Glutamatergic neuron (in vitro differentiated cells): Measurements from ENCODE around the gene MAN2B2. TPM values are rescaled to one million over a fixed set of nuclear protein-coding genes. Genes with fewer than 3 reads are reported as not detected.

Experiments
- DNase-seq: peaks from one replicate; pipeline ENCODE4 v3.0.0; 2022
- H3K27ac Mint-ChIP-seq: one replicate; pipeline ENCODE4 v1.8.0; 2020; ENCODE audit warnings: mild to moderate bottlenecking, mixed read lengths, inconsistent platforms; ENCODE audit not compliant: unreplicated experiment
- H3K27me3 Mint-ChIP-seq: one replicate; pipeline ENCODE4 v1.8.0; 2020; ENCODE audit warnings: mild to moderate bottlenecking, moderate library complexity, mixed read lengths, inconsistent platforms; ENCODE audit not compliant: unreplicated experiment
- H3K36me3 Mint-ChIP-seq: one replicate; pipeline ENCODE4 v1.8.0; 2020; ENCODE audit warnings: mild to moderate bottlenecking, mixed read lengths, inconsistent platforms; ENCODE audit not compliant: unreplicated experiment
- H3K4me1 Mint-ChIP-seq: one replicate; pipeline ENCODE4 v1.8.0; 2020; ENCODE audit warnings: mild to moderate bottlenecking, low read depth, mixed read lengths, inconsistent platforms; ENCODE audit not compliant: unreplicated experiment
- H3K4me3 Mint-ChIP-seq: one replicate; pipeline ENCODE4 v1.8.0; 2020; ENCODE audit warnings: mild to moderate bottlenecking, mixed read lengths, inconsistent platforms; ENCODE audit not compliant: unreplicated experiment
- H3K9me3 Mint-ChIP-seq: one replicate; pipeline ENCODE4 v1.8.0; 2020; ENCODE audit warnings: mild to moderate bottlenecking, moderate library complexity, mixed read lengths, inconsistent platforms; ENCODE audit not compliant: unreplicated experiment
- total RNA-seq: library from RNA; stranded (reverse); fragmentation: NEBNext Ultra II Directional; extraction: Animal tissue kit (Norgen Biotek cat#: 25700); gene quantifications from one replicate; pipeline ENCODE4 v1.2.1, GENCODE V29; 2021; ENCODE audit not compliant: unreplicated experiment
- TF ChIP-seq, protein P1 (sequence below): fragments of 200-600 bp; sonication (generic); IDR thresholded peaks from one replicate; pipeline ENCODE4 v1.5.0; 2021; ENCODE audit not compliant: partially characterized antibody, unreplicated experiment

MAN2B2 gene
- total RNA-seq, 1 donor from 2014 or later, result 15.5 TPM

GRCh38 chr4:6573551-6573950 lies 1.4 kb upstream of the MAN2B2 start:
- no peak overlapping the region for H3K27ac Mint-ChIP-seq
- H3K4me1 Mint-ChIP-seq, result no peaks in the 10 kb centered on the region
- no peaks in the 10 kb centered on the region for H3K27me3 Mint-ChIP-seq
- H3K9me3 Mint-ChIP-seq, result peaks cover 1% of the 10 kb centered on the region
- peaks cover 6% of the 10 kb centered on the region for H3K36me3 Mint-ChIP-seq
- TF ChIP-seq, protein P1, sequence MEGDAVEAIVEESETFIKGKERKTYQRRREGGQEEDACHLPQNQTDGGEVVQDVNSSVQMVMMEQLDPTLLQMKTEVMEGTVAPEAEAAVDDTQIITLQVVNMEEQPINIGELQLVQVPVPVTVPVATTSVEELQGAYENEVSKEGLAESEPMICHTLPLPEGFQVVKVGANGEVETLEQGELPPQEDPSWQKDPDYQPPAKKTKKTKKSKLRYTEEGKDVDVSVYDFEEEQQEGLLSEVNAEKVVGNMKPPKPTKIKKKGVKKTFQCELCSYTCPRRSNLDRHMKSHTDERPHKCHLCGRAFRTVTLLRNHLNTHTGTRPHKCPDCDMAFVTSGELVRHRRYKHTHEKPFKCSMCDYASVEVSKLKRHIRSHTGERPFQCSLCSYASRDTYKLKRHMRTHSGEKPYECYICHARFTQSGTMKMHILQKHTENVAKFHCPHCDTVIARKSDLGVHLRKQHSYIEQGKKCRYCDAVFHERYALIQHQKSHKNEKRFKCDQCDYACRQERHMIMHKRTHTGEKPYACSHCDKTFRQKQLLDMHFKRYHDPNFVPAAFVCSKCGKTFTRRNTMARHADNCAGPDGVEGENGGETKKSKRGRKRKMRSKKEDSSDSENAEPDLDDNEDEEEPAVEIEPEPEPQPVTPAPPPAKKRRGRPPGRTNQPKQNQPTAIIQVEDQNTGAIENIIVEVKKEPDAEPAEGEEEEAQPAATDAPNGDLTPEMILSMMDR, result no peak
- no peak overlapping the region for H3K4me3 Mint-ChIP-seq
- no peak for DNase-seq

- peaks cover 6% of the 10 kb centered on the region for H3K36me3 Mint-ChIP-seq
- H3K4me3 Mint-ChIP-seq, result peak overlapping the region; percentile 87
- DNase-seq, result no peak
- H3K27me3 Mint-ChIP-seq, result no peaks in the 10 kb centered on the region
- TF ChIP-seq, protein P1, result no peak
- no peaks in the 10 kb centered on the region for H3K4me1 Mint-ChIP-seq
- H3K27ac Mint-ChIP-seq, result peak overlapping the region; percentile 75
- H3K9me3 Mint-ChIP-seq, result no peaks in the 10 kb centered on the region
Observed at GRCh38 chr4:6573986-6574746, 823 bp upstream of the MAN2B2 start.

- H3K9me3 Mint-ChIP-seq, result no peaks in the 10 kb centered on the region
- H3K27me3 Mint-ChIP-seq, result no peaks in the 10 kb centered on the region
- DNase-seq, result no peak
- H3K4me1 Mint-ChIP-seq, result no peaks in the 10 kb centered on the region
- peaks cover 17% of the 10 kb centered on the region for H3K36me3 Mint-ChIP-seq
- peak overlapping the region; percentile 71 for H3K4me3 Mint-ChIP-seq
- TF ChIP-seq, protein P1, result no peak
- H3K27ac Mint-ChIP-seq, result no peak overlapping the region
Observed at GRCh38 chr4:6575503-6576240, 683 bp downstream of the MAN2B2 start.

- DNase-seq, result no peak
- no peaks in the 10 kb centered on the region for H3K27me3 Mint-ChIP-seq
- TF ChIP-seq, protein P1, result no peak
- H3K4me3 Mint-ChIP-seq, result no peak overlapping the region
- H3K4me1 Mint-ChIP-seq, result no peaks in the 10 kb centered on the region
- no peaks in the 10 kb centered on the region for H3K9me3 Mint-ChIP-seq
- H3K36me3 Mint-ChIP-seq, result peaks cover 12% of the 10 kb centered on the region
- no peak overlapping the region for H3K27ac Mint-ChIP-seq
Observed at GRCh38 chr4:6576512-6576911, 1.5 kb downstream of the MAN2B2 start.

DNA sequence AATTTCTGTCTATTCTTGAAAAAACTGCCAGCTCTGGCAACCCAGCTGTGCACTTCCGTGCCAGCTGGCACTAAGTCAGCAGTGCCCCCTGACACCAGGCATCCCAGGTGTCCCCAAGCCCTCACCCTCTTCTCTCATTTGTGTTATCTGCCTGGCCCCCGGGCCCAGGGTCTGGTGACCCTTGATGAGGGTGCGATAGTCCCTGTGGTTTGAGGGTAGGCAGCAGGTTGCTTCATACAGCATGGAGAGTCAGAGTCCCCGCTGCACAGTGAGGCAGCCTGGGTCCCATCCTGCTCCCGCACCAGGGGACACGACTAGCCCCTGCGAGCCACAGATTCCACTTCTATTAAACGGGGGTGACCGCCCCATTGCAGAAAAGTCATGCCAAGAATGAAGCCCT lies 1.9 kb downstream of the MAN2B2 start:
- H3K9me3 Mint-ChIP-seq, result no peaks in the 10 kb centered on the region
- H3K4me1 Mint-ChIP-seq, result no peaks in the 10 kb centered on the region
- peaks cover 11% of the 10 kb centered on the region for H3K36me3 Mint-ChIP-seq
- H3K27ac Mint-ChIP-seq, result no peak overlapping the region
- DNase-seq, result no peak
- H3K27me3 Mint-ChIP-seq, result no peaks in the 10 kb centered on the region
- H3K4me3 Mint-ChIP-seq, result peak overlapping the region; percentile 49
- TF ChIP-seq, protein P1, result no peak
